Skeletal muscle satellite cell (primary cell): Measurements from ENCODE around the gene NHSL1. TPM values are rescaled to one million over a fixed set of nuclear protein-coding genes. Genes with fewer than 3 reads are reported as not detected.

ENCODE experiments used
- small RNA-seq: library from RNA; depleted of rRNA; stranded (forward); fragments of <200 nt; gene quantifications from one replicate; pipeline ENCODE3, GENCODE V24; 2012

NHSL1 gene

Small RNA genes lying within 50 kb of the gene (small RNA-seq; reads per million reads assigned to genes)
- gene AL031003.1, result not detected
- gene AL391669.1, result not detected
- gene MIR3145, result not detected
